ENCODE data around the gene DENND2D.

The DENND2D gene

GRCh38 chr1:111202707-111203623 lies 2.5 kb upstream of the DENND2D start:
- DNase-seq (ENCODE audit: low read depth): no peak

- DNase-seq (ENCODE audit: low read depth): no peak
Measured at GRCh38 chr1:111202366-111202706, 1.9 kb upstream of the DENND2D start.

DNA sequence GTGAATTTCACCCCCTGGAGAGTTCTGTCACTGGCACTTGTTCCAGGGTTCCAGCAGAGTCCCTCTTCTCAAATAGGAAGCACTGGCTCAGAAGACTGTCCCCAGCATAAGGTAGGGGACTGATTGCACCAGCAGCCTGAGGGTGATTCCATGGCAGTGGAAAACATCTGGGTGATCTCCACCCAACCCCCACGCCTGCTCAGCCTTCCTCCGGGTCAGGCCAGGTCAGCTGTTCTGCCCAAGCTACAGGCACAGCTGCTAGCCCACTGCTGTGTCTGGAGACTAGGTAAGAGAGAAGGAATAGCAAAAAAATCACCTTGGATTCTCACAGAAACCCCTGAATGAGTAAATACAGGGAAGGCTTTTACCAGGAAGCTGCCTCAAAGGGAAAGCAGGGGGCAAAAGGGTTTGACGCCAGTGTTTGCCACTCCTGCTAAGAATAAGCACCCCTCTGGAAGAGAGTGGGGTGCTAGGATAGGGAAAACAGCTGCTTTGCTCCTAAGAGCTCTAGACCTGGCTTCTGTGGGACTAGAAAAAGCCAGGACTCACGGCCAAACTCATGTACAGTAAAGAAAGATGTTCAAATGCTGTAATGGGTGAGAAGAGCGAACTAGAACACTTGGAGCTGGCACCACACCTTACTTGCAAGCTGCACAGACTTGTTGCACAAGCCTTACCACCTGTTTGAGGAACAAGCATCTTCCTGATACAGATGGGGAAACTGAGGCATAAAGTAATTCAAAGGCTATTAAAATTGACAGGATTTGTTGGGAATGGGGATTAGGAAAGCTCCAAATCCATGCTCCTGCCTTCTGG lies 1.0 kb upstream of the DENND2D start:
- no peak for DNase-seq (ENCODE audit: low read depth)

GRCh38 chr1:111200802-111201161 lies 336 bp upstream of the DENND2D start:
- DNase-seq (ENCODE audit: low read depth): no peak

- DNase-seq (ENCODE audit: low read depth): no peak
Measured at GRCh38 chr1:111199329-111199728, 1.1 kb downstream of the DENND2D start.

- DNase-seq (ENCODE audit: low read depth): no peak
Measured at GRCh38 chr1:111198836-111199235, 1.6 kb downstream of the DENND2D start.

DNA sequence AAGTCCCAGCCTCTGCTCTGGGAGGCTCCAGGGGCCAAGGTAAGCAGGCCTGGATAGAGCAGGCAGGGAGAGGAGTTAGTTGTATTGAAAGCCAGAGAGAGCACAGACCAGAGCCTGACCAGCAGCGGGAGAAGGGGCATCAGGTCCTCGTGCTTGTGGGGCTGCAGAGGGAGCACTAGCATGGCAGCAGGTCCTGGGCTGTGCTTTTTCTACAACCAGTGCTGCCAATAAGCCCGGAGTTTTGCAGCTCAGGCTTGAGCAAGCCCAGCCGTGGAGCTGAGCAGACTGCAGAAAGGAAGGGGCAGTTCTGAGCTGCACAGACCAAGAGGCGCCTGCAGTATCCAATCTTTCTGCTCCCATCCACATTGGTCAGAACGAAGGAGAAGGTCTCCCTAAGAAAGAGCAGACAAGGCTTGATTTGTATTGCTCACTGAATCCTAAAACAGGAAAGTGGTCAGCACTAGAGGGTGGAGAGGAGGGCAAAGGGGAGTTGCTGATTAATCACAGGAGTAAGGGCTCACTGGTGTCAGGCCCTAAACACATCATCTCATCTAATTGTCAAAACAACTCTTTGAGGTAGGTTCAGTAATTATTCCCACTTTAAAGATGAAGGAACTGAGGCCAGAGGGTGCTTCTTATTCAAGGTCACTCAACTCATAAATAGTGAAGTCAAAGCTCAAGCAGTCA lies 2.7 kb downstream of the DENND2D start:
- DNase-seq (ENCODE audit: low read depth): no peak

- DNase-seq (ENCODE audit: low read depth): no peak
Measured at GRCh38 chr1:111196213-111196612, 4.2 kb downstream of the DENND2D start.

DNA sequence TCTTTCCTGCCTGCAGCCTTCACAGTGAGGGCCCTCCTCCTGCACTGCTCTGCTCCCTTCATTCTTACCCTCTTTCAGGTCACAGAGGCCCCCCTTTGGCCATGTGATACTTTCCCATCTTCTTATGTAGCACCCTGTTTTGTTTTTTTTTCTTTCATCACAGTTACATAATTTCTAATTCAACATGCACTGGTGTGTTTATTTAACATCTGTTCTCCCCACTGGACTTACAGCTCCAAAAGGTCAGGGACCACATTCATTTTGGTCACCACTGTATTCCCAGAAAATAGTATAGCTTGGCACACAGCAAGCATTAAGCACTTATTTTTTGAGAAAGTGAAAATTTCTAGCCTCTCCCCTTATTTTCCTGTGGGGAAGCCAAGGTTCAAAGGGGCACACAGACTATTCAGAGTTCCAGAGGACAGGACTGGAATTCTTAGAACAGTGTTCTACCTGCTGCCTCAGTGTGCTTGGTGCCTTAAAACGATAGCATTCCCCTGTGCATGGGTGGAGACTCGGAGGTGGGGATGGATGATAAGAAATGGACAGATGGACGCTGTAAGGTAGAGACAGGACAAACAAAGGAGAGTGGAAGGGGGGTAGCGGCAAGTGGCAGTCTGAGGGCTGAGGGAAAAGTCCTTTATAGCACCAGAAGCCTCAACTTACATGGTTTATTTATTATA lies 5.3 kb downstream of the DENND2D start:
- no peak for DNase-seq (ENCODE audit: low read depth)

- no peak for DNase-seq (ENCODE audit: low read depth)
Measured at GRCh38 chr1:111193712-111194480, 6.5 kb downstream of the DENND2D start.

GRCh38 chr1:111192658-111193519 lies 7.6 kb downstream of the DENND2D start:
- DNase-seq (ENCODE audit: low read depth): no peak

- no peak for DNase-seq (ENCODE audit: low read depth)
Measured at GRCh38 chr1:111192074-111192473, 8.4 kb downstream of the DENND2D start.

GRCh38 chr1:111191496-111191895 lies 8.9 kb downstream of the DENND2D start:
- no peak for DNase-seq (ENCODE audit: low read depth)

DNA sequence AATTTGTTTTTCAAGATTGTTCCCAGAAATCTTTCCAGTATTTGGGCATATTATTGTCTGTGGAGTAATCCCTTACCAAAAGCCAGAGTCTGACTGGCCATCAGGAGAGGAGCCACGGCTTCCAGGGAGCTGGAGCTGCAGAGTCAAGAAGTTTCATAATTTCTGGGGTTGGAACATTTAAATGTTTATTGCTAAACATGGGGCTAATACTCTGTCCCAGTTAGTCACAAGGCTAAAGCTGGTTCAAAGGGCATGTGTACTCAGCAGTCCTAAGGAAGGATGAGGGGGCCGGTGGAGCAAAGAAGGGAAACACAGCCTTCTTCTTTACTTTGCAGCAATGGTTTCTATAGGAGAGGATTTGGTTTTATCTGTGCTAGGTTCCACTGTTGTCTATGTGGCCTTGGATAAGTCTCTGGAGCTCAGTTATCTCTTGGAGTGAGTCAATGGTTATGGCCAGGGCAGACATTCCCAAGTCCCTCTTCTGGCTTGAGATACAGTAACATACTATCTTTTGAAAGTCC lies 9.5 kb downstream of the DENND2D start:
- no peak for DNase-seq (ENCODE audit: low read depth)

- no peak for DNase-seq (ENCODE audit: low read depth)
Measured at GRCh38 chr1:111184663-111185062, 15.8 kb downstream of the DENND2D start.

DNA sequence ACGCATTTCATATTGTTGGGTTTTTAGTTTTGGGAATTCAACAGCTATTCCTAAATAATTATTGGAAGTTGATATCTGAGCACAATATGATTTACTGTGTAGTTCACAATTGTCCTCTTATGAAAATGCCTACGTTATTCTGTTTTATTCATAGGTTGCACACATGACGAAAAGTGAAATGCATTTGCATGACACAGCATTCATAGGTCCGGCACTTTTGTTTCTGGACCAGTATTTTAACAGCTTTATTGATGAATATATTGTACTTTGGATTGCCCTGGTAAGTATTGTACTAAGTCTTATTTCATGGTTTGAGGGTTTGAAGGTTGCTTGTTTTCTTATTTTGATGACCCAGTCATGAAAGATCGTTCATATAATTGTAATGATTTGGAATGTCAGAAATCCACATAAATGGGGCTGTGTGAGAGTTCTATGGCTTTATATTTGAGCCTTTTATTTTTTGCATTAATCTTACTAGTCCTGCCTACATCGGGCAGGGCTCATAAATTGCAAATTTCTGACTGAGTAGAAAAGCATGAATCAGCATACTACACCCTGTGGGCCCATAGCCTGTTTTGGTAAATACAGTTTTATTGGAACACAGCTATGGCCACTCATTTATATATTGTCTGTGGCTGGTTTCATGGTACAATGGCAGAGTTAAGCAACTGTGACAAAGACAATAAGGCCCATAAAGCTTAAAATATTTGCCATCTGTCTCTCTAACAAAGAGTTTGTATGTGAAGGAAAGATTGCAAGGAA lies 17.0 kb downstream of the DENND2D start:
- no peak for DNase-seq (ENCODE audit: low read depth)

DNA sequence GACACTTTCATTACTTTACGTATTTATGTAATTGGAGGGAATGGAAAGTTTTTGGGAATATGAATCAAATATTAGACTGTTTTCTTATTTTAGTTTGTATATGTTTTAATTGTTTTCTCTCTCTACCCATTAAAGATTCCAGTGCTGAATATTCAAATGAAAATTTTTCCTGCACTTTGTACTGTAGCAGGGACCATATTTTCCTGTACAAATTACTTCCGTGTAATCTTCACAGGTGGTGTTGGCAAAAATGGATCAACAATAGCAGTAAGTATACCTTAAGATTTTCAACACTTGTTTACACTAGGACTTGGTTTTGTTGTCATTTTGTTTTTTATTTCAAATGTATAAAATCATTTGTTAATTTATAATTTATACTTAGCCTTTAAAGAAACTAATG lies 18.4 kb downstream of the DENND2D start:
- DNase-seq (ENCODE audit: low read depth): no peak

DNA sequence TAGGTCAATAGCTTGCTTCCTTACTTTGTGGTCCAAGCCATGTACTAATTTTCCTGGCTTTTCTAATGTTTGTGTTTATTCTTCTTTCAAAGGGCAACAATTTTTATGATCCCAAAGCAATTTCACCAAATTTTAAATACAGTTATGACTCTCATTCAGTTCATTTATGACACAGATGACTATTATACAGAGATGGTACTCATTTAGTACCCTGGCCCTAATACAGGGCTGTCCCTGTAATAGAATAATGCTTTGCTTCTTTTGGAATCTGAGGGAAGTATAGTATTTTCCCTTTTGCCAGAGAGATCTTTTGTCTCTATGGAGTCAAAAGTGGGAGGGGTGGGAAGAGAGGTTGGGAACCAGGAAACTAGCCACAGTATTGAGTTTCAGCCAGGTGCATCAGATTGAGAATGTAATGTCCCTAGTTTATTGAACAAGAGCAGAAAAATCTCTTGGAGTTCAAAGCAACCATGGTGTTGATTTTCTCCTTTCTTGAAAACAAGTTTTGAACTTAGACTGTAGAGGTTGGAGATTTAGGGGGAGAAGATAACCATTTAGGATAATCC lies 20.4 kb downstream of the DENND2D start:
- DNase-seq (ENCODE audit: low read depth): no peak

- DNase-seq (ENCODE audit: low read depth): no peak
Measured at GRCh38 chr1:111176678-111177077, 23.8 kb downstream of the DENND2D start.

Measured in activated T-helper 1 cell treated with Interleukin-2 at 50 U/mL for 16 hours (primary cell).